PFSK-1 (cell line): ENCODE data around the gene DAPP1.

Experiments used
- FOXP2 ChIP-seq: optimal IDR thresholded peaks from 2 replicates; pipeline ENCODE3; 2011; ENCODE audit warnings: borderline replicate concordance, control low read depth, inconsistent platforms; ENCODE audit not compliant: insufficient read depth; ENCODE audit errors: extremely low read length, extremely low read depth
- POLR2AphosphoS5 ChIP-seq: IDR thresholded peaks from 2 replicates; pipeline ENCODE4 v1.6.1; 2012; ENCODE audit warnings: low read depth, mild to moderate bottlenecking, control low read depth, low read length, moderate library complexity
- REST ChIP-seq, 2 experiments: IDR thresholded peaks; 2 replicates each; pipeline versions ENCODE4 v1.6.1 to v1.8.0; 2011 to 2012; ENCODE audit warnings: low read depth in 2 of 2, low read length in 2 of 2, control low read depth in 1 of 2, inconsistent platforms in 1 of 2, mild to moderate bottlenecking in 1 of 2, moderate library complexity in 1 of 2; ENCODE audit not compliant: insufficient read depth in 1 of 2
- SIN3A ChIP-seq: IDR thresholded peaks from 2 replicates; pipeline ENCODE4 v1.6.1; 2012; ENCODE audit warnings: mild to moderate bottlenecking, low read length, moderate library complexity, borderline replicate concordance; ENCODE audit not compliant: insufficient read depth
- TAF1 ChIP-seq: IDR thresholded peaks from 2 replicates; pipeline ENCODE4 v1.6.1; 2012; ENCODE audit warnings: low read length, control low read depth, borderline replicate concordance; ENCODE audit not compliant: insufficient read depth

- no peak for TF ChIP-seq POLR2AphosphoS5
- TF ChIP-seq REST (IDR thresholded peaks at IDR 0.05; ENCODE audit: insufficient read depth in 1 of 2, low read depth in 2 of 2, low read length in 2 of 2), result no peak
- TF ChIP-seq SIN3A, result no peak
- TF ChIP-seq TAF1, result no peak
- no peak for TF ChIP-seq FOXP2
Measured at GRCh38 chr4:99853999-99854398, 37.4 kb downstream of the DAPP1 start.
